ENCODE measurements around the gene ENPP6.
A peak's percentile ranks its signal among the peaks of the same experiment; 100 is the strongest.

Gene ENPP6

GRCh38 chr4:184188443-184189400, 29.0 kb downstream of the ENPP6 start:
- DNase-seq = no peak

- no peak for DNase-seq
Measured at GRCh38 chr4:184177271-184177670, 40.4 kb downstream of the ENPP6 start.

DNA sequence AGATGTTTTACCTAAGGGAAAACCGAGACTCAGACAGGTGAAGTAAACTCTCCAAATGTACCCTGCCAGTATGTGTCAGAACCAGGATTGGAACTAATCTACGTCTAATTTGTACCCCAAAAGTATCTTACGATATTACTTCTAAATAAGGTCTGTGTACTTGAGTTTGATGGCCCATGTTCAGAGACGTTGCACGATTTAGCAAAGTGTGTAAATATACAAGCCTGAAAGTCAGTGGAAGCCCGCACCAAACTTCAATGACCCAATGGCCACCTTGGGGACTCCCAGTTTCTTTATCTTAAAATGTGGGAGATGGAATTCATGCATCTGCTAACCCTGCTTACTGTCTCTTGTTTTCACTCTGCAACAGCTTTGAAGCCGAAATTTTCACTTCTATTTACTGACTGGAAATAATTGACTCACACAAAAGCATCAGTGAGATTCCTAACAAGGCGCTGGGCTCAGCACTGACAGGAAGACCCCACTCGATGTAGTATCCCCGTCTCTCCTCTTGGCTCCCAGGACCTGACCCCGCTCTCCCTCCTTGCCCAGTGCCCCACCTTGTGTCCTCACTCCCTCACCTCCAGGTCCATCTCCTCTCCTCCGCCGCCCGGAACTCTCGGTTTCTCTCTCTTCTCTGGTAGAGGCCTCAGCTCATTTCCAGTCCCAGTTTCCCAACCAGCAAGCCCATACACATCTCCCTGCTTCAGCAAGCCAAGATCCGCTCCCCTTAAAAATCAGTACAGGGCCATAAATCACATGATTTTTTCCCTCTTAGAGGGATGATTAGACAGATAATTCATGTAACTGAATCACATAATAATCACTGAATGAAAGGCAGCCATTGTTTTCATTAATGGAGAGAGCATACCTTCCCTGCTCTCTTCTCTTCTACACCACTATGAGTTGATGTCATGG, 42.8 kb downstream of the ENPP6 start:
- DNase-seq = no peak

DNA sequence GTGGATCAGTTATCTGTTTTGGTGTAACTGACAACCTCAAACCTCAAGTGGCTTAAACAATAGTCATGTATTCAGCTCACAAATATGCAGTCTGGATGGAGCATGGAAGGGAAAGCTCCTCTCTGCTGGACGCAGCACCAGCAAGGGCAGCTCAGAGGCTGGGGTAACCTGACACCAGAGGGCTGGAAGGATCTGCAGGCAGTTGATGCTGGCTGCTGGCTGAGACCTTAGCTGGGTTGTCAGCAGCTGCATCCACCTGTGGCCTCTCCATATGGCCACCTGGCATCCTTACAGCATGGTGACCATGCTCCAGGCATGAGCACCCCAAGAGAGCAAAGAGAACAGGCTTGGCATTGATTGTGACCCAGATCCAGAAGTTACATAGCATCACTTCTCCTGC, 46.7 kb downstream of the ENPP6 start:
- DNase-seq = no peak

DNA sequence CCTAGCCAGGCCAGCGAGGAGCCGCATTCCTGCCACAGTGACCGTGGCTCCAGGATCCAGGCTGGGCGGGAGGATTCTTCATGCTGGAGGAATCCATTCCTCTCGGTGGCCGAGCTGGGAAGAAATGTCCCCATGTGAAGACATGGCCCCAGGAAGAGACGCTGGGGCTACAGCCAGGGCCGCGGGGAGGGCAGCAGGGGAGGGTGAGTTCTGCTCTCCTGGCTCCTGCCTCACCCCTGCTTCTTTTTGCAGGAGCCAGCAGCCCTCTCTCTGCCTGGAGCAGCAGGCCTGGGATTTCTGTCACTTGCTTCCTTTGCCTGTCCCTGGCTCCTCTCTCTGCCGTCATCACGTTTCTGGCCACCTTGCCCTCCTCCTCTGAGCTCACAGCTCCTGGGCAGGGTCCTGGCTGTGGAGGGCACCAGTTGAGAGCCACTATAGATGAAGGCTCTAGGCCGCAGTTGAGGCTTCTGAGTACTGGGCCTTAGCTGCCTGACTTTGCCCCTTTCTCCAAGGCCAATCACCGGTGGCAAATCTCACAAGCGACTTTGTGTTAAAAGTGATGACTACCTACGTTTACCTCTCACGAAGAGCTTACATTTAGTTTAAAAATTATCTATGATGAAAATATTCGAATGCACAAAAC, 48.3 kb downstream of the ENPP6 start:
- DNase-seq = no peak

- DNase-seq = peak; percentile 26
Measured at GRCh38 chr4:184168406-184169019, 49.2 kb downstream of the ENPP6 start.

DNA sequence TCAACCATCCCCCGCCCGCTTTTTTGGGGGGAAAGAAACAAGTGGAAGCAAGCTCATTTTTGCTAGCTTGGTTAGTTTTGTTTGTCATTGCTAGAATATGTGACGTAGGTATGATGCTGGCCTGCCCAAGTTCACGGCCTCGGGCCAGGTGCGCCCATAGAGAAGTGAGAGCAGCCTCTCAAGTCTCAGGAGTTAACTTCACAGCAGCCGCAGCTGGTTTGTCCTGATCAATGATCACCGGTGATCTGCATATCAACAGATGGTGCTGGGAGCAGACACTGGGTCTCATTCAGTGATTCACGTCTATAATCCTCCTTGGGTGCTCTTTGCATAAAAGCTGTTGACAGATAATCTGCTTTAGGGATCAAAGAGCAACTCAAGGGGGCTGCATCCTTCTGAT, 50.1 kb downstream of the ENPP6 start:
- DNase-seq = no peak

GRCh38 chr4:184166736-184167135, 50.9 kb downstream of the ENPP6 start:
- no peak for DNase-seq

DNA sequence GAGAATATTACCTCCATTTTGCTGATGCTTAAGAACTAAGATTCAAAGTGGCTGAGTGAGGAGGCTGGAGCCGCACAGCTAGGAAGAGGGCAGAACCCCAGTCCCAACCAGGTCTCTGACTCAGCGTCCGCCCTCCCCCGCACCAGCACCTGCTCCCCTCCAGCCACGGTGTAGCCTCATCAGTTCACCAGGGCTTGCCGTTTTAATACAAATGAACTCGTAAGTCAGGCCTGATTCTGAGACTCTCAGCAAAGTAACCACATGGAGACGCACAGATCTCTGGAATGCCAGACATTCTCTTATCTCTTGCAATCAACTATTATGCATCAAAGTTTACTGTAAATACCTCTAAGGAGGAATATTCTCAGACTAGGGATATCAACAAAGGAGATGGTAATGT, 52.4 kb downstream of the ENPP6 start:
- no peak for DNase-seq

GRCh38 chr4:184163813-184164212, 53.9 kb downstream of the ENPP6 start:
- no peak for DNase-seq

GRCh38 chr4:184162596-184162995, 55.1 kb downstream of the ENPP6 start:
- DNase-seq = no peak

- no peak for DNase-seq
Measured at GRCh38 chr4:184157322-184157721, 60.4 kb downstream of the ENPP6 start.

DNA sequence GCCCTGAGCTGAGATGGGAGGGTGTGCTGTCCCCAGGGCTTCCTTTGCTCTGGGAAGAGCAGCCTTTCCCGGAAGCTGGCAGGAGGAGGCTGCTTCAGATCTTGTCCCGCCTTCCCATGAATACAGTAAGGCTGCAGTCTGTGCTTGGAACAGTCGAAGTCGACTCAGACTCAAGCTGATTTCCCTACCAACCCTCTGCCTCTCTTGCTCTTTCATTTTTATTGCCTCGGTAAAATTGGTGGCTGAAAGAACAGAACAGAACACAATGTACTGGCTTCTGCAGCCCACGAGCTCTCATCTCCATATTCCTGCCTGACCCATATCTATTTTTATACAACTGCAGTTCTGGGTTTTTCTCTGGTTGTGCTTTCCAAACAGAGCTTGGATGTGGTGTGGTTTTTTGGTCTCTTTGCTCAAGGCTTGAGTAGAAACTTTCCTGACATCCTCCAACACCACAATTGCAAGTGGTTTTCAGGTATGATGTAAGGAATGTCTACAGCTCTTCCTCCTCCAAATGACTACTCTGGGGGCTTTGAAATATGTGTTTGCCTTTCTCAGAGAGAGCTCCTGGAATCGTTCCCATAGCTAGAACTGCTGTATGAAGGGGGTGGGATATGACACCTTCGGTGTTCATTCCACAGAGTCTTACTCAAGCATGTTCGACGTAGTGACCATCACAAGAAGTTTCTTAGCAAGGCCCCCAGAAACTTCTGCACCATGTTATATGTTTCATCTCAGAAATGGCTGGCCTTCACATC, 61.3 kb downstream of the ENPP6 start:
- DNase-seq = no peak

- no peak for DNase-seq
Measured at GRCh38 chr4:184154199-184154598, 63.5 kb downstream of the ENPP6 start.

GRCh38 chr4:184153781-184154180, 63.9 kb downstream of the ENPP6 start:
- no peak for DNase-seq

DNA sequence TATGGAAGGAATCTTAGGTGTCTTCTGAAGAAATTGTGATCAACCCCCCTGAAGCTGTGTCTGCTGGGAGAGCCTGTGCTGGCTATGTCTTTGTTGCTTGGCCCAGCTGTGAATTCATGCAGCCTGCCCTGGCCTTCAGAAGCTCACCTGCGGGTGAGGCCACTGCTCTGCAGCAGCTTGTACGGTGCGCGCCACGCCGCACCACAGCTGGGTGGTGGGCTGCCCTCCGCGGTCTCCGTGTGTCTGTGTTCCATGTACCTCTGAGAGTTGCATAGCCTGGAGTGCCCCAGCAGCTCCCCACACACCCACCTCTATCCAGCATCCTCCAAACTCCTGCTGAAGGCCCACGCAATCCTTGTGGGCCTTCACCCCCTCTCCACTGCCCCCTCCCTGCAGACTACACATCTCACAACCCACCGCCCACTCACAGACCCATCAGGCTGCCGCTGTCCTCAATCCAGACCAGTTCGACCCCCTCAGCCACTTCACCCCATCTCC, 65.6 kb downstream of the ENPP6 start:
- no peak for DNase-seq

GRCh38 chr4:184150102-184150839, 67.4 kb downstream of the ENPP6 start:
- no peak for DNase-seq

DNA sequence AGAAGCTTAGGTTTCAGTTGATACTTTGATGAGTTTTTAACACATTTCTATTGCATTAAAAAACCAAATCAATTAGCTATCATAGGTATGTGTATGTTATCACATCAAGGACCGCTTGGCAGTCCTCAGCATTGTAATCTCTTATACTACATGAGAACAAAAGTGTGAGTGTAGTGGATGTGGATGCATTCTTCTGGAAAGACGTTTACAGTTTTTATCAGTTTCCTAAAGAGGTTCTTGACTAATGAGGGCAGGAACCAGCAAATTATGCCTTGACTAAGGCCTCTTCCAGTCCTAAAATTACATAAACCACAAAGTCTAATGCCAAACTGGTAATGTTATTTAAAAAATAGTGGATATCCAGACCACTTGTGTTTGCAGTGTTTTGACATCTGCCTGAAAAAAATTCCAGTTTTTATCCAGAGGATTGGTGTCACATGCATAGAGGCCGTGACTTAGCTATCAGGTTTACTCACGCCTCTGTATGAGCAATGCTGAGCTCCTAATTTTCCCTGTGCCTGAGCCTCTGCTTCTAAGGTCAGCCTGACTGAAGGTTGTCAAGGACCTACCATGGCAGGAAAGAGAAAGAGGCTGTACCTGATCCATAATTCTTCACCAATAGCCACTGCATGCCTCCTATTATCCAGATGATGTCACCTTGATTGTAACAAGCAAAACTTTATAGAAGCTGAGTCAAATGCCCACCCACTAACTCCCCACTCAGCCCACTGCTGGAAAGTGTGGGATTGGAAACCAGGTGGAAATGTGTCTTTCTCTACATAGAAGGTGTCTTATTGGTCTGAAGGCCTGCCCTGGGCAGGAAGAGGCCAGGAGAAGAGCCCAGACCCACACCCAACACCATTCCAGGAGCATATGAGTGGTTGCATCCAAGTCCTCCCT, 68.7 kb downstream of the ENPP6 start:
- DNase-seq = no peak

GRCh38 chr4:184147858-184148737, 69.6 kb downstream of the ENPP6 start:
- no peak for DNase-seq
